ENCODE results near the gene PDK4.
"Not testable (repeated sequence)": the region's sequence is repeated elsewhere in the genome, so short reads cannot be mapped to it uniquely, and the experiment has no call there.

The PDK4 gene

DNA sequence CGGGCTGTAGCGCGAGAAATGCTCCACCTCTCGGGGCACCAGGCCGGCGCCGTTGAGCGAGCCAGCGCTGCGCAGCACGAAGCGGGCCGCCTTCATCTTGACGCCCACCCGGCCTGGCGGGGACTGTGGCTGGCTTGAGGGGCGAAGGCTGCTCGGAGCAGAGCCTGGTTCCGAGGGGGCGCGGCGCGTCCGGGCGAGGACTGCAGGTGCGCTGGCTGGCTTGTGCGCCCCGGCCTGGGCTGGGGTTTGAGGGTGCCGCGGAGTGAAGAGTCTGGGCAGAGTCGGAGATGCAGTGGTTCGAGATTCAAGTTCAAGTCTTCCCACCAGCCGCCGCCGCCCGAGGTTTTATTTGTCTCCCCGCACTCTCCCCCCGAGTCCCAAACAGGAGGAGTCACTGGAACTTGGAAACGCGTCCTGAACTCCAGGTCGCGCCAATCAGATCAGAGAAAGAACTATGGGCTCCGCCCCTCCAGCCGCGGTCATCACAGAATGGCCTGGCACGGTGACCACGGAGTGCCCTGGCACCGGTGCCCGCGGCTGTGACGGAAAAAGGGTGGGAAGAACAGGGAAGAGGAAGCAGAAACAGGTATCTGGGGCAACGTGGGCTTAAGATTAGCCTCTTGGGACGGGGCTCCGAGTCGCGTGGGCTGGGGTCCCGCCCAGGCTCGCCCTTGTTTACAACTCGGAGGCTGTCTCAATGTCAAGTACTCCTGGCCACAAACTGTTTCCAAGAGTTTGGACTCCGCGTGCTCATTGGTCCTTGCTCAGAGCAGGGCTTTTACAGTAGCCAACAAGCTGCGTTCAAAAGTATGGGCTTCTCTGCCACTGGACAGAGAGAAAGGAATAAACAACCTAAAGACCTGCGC lies at the start of gene PDK4:
PDK4 (minus strand) TSS at position 319 of the 866 bp plus-strand sequence; CDS start at position 96, 223 bp downstream.
- DNase-seq, result no peak

GRCh38 chr7:95642173-95642572 lies 45.9 kb upstream of the PDK4 start:
- DNase-seq, result no peak

DNA sequence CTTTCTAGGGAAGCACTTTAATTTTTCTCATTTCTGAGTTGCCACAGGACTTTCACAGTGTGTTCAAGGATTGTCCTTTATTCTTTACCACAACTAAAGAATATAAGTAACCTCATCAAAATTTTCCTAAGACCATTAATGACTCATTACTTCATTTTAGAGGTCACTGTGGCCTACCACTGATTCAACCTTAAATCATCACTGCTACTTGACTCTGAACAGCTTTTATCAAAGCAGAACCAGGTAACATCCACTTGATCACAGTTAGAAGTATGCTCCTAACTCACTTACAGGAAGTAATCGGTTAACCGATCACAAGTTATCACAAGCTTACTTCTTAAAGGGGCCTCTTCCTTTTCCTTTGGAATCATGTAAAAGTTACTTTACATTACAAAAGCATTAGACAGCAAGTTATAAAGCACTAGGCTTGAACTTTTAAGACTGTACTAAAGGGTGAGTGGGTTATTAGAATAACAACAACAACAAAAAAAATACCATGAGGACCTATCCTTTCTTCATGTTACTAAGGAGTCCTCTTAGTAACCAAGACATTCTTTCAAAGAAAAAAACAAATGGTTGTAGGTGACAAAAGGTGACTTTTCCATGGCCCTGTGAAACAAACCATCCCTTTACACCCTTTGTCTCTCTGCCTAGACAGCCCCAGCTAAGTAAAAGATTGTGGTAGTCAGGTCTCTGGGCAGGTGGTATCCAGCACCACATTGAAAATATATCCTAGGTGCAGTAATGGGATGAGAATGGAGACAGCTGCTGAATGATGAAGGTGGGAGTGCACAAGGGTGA lies 40.0 kb upstream of the PDK4 start:
- no peak for DNase-seq

DNA sequence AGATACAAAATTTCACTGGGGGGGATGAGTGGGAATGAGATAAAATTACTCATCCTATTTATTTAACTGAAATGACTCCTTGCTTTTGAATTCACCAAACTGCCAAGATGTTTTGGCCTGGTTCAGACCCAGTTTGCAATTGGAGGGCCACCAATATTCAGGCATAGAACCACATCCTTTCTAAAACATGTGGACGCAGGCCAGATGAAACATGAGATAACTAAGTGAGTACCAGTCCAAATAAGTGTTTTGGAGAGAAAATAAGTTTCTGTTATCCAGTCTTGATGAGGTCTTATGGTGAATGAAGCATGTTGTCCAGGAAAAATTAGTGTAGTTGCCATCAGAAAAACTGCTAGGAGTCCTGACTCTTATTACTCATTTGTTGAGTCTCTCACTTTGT lies 36.3 kb upstream of the PDK4 start:
- DNase-seq, result no peak

DNA sequence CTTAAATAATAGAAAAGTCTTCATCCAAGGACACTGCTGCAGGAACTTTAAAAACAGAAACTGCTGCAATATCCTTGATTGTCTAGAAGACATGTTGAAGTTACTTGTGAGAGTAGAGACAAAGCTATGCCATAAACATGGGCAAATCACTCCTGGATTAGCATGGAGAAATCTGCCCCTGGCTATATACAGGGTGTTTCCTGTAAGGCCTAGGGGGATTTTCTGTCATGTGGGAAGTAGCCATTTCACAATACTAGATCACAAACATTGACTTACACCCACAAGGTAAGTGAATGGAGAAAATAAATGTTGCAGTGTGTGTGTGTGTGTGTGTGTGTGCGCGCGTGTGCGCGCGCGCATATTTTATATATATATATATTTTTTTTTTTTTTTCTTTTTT lies 35.2 kb upstream of the PDK4 start:
- no peak for DNase-seq

- DNase-seq, result no peak
These were observed 34.6 kb upstream of the PDK4 start for GRCh38 chr7:95630702-95631458.

DNA sequence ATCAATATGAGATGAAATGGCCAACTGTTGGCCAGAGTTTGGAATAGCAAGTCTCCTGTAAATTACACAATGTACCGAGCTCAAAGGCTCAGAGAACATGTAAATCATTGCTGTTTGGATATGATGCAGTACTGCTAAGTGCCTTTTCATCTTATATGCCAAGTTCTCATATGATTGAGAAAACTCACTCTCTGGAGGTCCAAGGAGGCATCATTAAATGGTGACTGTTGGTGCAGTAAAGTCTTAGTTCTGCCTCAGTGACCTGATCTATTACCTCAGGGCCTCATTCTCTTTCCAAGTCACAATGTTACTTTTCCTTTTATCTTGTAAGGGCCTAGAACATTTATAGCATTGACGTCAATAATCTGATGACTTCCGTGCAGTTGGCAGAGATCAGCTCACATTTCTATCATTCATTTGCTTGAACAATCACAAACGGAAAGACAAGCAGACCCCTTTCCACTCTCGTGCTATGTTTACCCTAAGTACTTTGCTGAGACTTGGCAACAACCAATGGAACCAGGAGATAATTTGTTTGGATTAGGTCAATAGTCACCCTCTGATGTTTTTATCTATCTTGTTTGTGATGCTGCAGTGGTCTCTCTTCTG lies 32.6 kb upstream of the PDK4 start:
- no peak for DNase-seq

DNA sequence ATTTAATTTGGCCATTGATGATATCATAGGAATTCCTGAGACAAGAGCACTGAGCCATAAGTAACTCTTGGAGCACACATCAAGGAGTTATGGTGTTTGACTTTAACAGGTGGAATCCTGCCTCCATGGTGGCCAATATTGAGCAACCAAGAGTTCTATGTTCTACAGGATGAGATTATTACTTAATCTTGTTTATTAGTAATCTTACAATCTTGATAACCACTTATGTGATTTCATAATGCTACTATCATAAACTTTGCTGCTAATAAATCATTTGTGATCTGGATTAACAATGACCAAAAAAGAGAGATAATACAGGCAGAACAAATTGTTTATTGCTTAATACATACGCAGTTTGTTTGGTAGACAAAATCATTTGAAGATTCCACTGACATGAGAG lies 27.5 kb upstream of the PDK4 start:
- DNase-seq, result no peak

- no peak for DNase-seq
These were observed 26.5 kb upstream of the PDK4 start for GRCh38 chr7:95622859-95623258.

DNA sequence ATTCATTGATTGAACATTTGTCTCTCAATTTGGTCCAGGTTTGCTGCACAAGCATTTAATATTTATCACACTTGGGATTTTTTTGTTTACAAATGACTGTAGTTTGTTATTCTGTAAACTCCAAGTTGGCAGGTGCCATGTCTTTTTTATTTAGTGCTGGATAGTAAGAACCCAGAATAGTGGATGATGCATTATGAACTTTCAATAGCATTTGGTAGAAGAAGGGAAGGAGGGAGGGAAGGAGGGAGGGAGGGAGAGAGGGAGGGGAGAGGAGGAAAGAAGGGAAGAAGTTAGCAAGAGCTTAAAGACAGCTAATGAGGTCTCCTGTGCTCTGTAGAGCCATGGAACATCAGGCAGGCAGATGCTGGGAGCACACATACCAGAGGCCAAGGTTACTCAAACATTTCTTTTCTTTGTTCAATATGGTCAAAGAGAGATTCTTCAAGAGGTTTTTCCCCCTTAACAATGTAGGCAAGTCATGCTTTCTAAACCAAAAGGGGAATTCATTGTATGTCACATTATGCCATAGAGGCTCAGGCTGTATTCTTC lies 25.8 kb upstream of the PDK4 start:
- no peak for DNase-seq

GRCh38 chr7:95621404-95621803 lies 25.1 kb upstream of the PDK4 start:
- DNase-seq, result no peak

DNA sequence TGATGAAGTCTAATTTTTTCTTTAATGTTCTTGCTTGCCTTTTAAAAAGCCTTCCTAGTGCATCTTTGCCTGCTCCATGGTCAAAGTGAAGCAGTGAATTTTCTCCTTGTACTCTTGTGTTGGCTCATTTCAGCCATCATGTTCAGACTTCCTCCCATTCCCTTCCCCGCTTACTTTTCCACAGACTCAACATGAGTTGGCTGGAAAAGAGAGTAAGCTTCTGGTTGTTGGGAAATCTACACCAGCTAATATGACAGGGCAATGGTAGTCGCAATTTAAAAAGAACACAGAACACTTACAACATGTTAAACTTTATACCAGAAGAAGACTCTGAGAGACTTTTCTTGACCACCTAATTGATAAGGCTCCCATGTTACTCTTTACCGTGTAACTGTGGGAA lies 24.3 kb upstream of the PDK4 start:
- DNase-seq, result no peak

GRCh38 chr7:95619921-95620320 lies 23.6 kb upstream of the PDK4 start:
- no peak for DNase-seq

GRCh38 chr7:95619517-95619916 lies 23.2 kb upstream of the PDK4 start:
- no peak for DNase-seq

- DNase-seq, result no peak
These were observed 18.2 kb upstream of the PDK4 start for GRCh38 chr7:95614442-95614940.

DNA sequence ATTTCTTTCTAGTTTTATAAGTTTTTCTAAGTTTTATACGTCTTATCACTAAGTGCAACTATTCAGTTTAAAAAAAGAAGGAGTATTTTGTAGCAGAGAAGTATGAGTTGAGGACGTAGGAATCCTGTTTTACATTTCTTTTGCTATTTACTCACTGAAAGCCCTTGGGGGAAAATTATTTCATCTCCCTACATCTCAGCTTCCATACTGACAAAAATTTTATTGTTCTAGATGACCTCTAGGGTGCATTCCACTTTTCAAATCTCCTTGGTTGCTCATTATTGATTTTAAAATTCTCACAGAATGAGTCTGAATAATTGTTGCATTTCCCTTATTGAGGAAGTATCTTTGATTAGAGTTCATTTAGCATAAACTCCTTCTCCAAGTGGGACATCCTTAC lies 14.9 kb upstream of the PDK4 start:
- DNase-seq, result no peak

DNA sequence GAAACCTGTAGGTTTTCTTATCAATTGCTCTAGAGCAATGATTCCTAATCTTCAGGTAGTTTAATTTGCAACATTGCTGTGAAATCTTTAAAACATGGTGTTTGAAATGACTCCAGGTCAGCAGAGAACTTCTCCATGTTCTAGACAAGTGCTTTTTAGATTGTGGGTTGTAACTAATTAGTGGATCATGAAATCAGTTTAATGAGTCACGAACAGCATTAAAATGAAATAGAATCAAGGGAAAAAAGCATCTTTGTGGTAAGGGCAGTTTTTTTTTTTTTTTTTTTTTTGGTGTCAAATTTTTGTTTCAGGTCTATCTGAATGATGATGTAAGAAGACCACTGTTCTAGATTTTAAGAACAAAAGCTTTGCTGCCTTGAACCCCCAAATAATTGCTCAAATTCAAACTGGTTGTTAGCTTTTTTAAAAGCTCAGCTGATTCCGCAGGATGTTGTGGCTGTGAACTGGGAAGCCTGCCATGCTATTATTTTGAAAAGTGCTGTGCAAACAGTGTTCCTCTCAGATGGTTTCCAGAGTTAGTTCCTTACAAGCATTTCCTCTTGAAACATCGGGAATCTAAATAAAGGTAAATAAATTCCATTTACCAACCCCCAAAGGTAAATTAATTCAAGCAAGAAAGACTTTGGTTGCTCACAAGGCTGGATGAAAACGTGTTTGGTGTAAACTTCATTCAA lies 13.1 kb upstream of the PDK4 start:
- DNase-seq, result no peak

- no peak for DNase-seq
These were observed 12.2 kb upstream of the PDK4 start for GRCh38 chr7:95608359-95609173.

DNA sequence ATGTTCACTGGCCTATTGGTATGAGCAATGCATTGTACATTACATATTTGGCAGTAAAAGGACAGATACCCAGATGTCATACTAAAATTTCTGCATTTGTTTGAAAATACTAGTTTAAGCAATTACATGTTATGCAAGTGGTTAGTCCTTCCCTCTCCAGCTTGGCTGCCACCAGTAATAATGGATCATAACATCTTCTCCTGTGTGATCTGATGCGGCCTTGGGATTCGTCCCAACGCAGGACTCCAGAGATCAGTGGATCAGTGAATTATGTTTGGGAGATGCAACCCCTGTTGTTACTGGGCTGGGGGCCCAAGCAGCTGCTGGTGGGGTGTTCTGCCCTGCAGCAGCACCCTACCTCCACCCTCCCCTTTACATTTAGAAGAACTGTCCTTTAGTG lies 11.2 kb upstream of the PDK4 start:
- no peak for DNase-seq

GRCh38 chr7:95605275-95605674 lies 9.0 kb upstream of the PDK4 start:
- DNase-seq, result no peak

DNA sequence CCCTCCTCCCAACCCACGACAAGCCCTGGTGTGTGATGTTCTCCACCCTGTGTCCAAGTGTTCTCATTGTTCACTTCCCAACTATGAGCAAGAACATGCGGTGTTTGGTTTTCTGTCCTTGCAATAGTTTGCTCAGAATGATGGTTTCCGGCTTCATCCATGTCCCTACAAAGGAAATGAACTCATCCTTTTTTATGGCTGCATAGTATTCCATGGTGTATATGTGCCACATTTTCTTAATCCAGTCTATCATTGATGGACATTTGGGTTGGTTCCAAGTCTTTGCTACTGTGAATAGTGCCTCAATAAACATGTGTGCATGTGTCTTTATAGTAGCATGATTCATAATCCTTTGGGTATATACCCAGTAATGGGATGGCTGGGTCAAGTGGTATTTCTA lies 8.5 kb upstream of the PDK4 start:
- not testable (repeated sequence) for DNase-seq
